GM15510 (cell line): ENCODE results near the gene WSCD1.

ENCODE experiments used
- POLR2A ChIP-seq: IDR thresholded peaks from 3 replicates; pipeline ENCODE4 v1.6.1; 2011; ENCODE audit warnings: borderline replicate concordance; ENCODE audit not compliant: insufficient read length; ENCODE audit errors: extremely low read depth

WSCD1 gene

DNA sequence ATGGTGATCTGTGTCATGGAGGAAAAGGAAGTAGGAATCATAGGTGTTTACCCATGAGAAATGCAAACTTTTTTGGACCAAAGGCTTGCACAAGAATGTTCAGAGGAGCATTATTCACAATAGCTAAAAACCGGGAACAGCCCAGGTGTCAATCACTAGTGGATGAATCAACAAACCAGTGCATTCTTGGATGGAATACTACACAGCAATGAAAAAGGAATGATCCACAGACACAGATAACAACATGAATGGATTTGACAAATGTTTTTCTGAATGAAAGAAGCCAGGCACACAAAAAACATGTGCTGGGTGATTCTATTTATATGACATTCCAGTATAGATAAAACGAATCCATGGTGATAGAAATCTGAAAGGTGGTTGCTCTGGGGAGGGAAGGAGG lies 36.0 kb downstream of the WSCD1 start:
- no peak for TF ChIP-seq POLR2A

DNA sequence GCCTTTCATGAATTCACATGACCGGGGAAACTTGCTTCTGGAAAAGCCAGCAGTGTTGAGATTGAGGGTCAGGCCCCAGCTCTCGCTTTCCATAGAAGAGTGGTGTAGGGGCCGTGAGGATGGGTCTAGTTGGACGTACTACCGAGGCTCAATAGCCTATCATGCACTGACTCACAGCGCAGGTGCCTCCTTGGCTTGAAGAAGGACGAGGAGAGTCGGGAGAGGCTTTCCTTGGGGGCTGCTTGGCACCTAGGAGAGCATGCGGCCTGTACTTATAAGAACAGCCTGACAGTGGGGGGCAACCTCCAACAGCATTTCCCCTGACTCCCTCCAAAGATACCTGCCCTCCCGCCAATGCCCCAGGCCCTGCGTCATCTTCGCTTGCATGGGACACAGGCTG lies 37.6 kb downstream of the WSCD1 start:
- TF ChIP-seq POLR2A = no peak

DNA sequence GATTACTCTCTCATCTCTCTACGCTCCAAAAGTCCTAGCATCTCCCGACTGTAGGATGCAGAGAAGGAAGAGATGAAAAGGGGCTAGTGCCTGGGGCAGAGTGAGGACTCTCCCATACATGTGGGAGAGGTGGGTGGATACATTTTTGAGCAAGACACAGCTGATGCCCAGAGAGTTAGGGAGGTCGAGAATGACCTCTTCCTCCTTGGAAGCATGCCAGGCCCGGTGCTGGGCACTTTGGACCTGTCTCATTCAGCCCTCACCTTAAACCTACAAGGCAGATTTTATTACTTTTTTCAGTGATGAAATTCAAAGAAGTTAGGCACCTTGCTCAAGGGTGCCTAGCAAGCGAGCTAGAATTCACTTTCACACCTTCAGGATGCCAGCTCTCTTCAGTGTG lies 38.2 kb downstream of the WSCD1 start:
- no peak for TF ChIP-seq POLR2A

DNA sequence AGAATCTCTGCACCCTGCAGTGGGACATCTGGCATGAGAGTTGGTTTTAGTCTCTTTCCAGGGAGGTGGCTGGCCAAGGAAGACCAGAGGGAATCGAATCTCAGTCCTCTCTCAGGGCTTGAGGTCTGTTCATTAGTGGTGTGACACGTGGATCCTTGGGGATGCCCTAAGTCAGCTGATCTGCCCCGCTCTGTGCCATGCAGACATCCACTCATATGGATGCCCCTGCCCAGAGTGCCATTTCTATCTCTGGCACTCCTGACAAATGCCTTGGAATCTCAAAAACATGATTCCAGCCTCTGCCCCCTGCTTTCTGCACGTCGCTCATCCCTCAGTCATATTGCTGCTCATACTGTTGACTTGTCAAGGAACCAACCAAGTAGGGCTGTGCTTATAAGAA lies 38.8 kb downstream of the WSCD1 start:
- no peak for TF ChIP-seq POLR2A

DNA sequence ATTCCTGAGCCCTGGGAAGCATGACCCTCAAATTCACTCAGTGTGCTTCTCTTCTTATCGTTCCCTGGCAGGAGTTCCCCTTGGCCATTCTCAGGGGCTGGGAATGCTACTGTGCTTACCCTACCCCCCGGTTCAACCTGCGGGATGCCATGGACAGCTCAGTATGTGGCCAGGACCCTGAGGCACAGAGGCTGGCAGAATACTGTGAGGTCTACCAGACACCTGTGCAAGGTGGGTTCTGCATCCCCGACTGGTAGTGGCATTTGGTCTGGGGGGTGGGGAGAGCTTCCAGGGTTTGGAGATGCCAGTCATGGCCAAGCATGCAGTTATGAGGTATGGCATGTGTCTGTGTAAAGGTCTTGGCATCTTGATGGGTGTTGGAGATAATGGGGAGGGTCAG lies 39.4 kb downstream of the WSCD1 start:
- TF ChIP-seq POLR2A = no peak

DNA sequence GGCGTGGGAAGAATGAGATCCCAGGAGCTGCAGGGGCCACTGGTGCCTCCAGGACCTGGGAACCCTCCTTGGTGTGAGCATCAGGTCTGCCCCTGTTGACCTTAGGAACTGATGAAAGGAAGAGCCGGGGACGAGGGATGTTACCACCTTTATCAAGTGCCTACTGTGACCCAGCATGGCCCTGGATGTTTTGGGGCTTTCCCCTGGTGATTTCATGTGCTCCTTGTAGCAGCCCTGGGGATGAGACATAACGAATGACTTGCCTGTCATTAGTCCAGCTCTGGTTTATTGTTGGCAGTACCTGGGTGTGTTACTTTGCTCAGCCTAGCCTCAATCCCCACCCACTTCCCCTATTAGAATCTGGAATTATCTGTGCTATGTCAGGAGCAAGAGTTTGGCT lies 39.9 kb downstream of the WSCD1 start:
- no peak for TF ChIP-seq POLR2A

DNA sequence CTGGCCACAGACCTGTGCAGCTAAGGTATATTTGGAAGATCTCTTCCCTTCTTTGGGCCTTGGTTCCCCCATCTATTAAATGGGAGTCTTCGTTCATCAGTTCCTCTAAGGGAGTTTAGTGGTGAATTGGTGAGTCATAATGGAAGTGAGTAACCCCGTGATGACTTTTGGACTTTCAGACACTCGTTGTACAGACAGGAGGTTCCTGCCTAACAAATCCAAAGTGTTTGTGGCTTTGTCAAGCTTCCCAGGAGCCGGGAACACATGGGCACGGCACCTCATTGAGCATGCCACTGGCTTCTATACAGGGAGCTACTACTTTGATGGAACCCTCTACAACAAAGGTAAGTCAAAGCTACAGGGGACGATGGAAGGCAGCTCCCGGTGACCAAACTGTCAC lies 40.4 kb downstream of the WSCD1 start:
- TF ChIP-seq POLR2A = no peak

DNA sequence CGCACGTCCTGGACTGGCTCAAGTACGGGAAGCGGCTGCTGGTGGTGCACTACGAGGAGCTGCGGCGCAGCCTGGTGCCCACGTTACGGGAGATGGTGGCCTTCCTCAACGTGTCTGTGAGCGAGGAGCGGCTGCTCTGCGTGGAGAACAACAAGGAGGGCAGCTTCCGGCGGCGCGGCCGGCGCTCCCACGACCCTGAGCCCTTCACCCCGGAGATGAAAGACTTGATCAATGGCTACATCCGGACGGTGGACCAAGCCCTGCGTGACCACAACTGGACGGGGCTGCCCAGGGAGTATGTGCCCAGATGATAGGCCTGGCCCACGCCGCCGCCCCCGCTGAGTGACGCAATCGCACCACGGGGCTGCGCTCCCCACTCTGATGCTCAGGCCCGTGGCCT lies 50.2 kb downstream of the WSCD1 start:
- TF ChIP-seq POLR2A = no peak

DNA sequence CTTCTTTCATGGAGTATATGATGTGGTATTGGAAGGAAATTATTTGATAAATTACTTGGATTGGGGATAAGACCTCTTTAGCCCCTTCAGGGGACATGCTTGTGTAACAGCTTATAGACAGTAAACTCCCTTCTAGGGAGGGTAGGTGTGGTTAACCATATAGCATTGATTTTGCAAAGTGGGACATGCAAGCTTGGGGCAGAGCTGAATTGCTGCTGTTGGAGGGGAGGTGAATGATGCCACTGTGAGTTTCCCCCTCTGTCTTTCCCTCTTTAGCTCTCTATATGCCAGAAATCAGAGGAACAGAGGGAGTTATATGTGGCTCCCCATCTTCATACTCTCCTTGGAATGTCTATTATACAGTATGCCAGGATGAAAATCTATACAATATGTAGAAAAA lies 54.7 kb downstream of the WSCD1 start:
- no peak for TF ChIP-seq POLR2A

DNA sequence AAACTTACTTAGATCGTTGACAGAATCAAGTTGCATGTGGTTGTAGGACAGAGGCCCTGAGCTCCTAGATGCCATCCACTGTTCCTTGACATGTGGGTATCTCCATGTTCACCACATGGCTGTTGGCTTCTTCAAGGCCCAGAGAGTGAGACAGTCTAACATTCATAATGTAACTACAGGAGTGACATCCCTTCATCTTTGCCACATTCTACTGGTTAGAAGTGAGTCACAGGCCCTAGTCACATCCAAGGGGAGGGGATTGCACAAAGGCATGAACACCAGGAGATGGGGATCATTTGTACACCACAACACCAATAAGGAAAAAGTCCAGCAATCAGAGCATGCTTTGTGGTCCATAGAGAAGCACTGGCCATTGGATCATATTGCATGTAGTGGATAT lies 56.6 kb downstream of the WSCD1 start:
- TF ChIP-seq POLR2A = no peak

DNA sequence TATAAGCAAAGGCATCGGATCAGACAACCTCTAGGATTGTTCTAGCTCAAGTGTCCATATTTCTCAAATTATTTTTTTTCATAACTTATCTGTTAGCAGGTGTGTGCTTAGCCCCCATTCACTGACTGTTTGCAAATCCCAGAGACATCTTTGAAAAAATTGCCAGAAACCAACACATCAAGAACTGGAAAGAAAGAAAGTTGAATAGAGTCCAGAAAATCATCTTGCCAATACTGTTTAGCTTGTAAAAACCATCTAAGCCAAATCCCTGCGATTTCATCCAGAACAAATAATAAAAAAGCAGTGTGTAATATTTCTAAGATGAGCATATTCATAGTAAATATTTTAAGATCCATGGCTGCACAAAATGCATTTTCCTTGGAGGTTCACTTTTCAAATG lies 64.5 kb downstream of the WSCD1 start:
- no peak for TF ChIP-seq POLR2A

DNA sequence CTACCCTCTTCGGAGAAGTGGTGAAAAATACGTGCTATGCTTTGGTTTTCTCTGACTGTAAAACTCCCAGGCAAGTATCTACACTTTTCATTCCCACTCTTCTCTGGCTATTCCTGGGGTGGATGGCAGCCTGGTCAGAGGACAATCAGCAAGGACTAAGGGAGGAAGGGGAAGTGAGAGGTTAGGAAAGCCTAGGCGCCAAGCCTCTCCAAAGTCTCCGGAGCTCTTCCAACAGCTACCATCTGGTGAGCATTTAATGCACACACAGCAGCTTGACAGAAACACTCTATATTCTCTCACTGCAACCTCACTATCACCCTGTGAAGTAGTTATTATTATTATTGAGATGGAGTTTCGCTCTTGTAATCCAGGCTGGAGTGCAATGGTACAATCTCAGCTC lies 65.1 kb downstream of the WSCD1 start:
- TF ChIP-seq POLR2A = no peak

DNA sequence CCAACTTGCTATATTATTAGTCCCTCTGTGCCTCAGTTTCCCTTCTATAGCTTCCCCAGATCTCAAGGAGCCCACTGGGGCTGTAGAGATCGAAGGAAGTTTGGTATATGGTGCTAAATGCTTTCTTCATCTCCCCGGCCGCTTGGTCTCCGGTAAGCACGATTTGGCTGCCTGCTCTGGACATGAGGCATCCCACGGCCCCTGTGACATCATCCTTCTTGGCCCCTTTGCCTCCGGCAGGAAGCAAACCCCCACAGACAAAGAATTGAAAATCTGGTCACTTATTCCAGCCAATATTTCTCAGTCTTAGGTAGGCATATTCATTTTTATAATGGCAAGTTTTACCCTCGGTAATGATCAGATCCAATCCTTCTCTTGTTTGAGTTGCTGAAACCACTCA lies 65.8 kb downstream of the WSCD1 start:
- TF ChIP-seq POLR2A = no peak

DNA sequence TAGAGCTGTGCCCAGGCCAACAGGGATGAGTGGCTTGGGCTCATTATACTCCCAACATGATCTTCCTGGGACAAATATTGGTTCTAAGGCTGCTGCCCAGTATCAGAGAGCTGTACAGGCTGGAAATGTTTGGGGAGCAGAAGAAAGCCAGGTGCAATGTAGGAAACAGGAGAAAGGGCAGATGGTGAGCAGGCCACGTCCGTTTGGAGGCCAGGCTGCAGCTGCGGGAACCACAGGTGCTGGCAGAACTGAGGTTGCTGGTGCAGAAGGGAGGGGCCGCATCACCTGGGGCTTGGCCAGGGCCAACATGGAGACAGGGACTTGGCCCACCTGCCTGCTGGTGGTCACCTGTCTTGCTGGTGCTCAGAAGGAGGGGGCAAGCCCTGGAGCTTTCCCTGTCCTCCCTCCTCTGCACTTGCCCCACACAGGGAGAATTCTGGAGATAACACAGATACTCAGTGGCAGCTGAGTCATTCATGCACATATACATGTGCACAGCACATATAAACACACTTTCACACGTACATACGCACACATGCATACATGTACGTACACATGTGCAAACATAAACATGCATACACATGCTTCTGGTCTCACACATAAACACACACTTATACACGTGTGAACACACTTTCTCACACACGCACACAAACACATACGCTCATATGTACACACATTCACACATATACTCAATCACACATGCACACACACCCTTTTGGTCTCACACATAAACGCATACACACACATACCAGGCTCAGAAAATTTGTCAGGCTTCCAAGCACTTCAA lies 67.7 kb downstream of the WSCD1 start:
- TF ChIP-seq POLR2A = no peak

DNA sequence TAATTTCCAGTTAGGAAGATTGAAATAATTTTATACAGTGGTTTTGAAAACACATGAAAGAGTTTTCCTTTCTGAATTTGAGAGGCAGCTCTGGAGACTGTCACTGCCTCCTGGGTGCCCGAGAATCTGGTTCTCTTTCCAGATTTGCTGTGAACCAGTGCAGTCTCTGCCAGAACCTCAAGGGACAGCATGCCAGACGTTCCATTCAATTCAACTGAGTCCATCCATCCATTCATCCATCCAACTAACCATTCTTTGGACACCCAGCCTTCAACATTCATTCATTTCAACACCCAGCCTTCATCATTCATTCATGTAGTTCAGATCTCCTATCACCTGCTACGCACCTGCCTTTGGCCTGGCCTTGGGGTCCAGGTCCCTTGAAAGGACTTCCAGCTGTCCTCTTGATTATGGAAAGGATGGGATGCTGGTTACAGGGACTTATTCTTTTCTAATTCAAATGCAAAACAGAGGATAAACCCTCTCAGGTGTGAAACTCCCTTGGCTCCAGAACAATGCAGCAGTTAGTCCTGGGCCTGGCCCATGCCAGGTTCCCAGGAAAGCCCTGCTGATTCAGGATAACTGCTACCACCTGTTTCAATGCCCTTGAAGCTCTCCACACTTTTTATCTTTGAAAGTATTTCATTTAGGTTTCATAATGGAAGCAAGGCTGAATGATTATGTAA lies 68.7 kb downstream of the WSCD1 start:
- no peak for TF ChIP-seq POLR2A

DNA sequence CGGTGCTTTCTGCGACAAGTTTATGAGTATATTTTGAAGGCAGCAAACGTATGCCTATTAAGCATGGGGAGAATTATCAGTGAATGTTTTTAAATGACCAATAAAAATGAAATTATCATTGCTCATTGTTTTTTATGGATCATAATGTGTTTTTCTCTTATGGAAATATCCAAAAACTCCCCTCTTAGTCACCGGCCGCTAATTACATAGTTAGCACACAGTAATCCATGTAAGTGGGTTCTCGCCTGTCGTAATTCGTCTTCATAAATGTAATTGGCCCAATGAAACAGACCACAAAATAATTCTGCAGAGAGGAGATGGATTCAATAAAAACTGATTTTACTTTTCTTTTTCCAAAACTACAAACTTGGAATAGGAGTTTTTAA lies 69.3 kb downstream of the WSCD1 start:
- TF ChIP-seq POLR2A = no peak
